AG08395 (cell line): ENCODE measurements around the gene UBR2.
"Not testable (repeated sequence)": the region's sequence is repeated elsewhere in the genome, so short reads cannot be mapped to it uniquely, and the experiment has no call there.

Source experiments
- DNase-seq: peaks from one replicate; pipeline ENCODE4 v3.0.0; 2012; ENCODE audit warnings: mixed read lengths, low spot score

The UBR2 gene

DNA sequence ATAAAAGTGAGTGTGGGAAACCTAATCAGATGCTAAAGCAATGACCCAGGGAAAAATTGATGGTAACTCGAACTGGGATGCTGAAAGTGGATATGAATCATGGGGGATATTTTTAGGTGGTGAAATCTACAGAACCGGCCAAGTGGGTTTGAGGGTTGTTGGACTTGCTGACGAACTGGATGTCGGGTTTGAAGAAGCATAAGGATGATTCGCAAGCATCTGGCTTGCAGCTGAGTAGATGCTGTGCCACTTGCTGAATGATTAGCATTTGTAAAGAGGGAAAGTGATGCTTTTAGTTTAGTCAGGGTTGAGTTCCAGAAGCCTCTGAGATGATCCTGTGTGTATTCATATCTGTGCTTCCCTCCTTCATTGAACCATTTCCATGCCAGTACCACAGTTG is 54.9 kb downstream of the UBR2 start:
- peak; percentile 56 for DNase-seq

DNA sequence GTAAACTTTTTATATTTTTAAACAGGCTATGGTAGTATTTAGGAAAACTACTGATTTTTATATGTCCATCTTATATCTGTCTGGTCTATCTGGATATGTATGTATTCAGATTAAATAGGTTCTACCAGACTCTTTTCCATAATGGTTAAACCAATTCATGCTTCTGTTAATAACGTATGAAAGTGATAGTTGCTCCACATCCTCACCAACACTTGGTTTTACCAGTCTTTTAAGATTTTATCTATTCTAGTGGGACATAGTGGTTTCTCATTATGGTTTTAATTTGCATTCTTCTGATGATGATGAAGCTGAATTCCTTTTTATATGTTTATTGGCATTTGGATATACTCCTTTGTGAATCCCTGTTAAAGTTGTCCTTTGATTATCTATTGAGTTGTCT is 56.1 kb downstream of the UBR2 start:
- DNase-seq, result no peak

DNA sequence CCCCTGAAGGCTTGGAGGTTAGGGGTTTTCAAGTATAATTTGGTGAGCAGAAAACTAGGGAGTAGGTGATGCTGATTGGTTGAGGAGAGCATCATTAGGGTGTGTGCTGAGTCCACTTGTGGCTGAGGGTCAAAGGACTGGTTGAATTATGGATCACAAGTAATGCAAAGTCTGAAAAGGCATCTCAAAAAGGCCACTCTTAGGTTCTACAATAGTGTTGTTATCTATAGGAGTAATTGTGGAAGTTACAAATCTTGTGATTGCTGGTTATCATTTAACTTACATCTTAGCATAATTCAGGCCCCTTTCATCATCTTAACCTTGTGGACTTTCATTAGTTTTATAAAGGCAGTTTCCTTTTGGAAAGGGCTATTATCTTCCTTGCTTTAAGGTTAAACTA is 60.8 kb downstream of the UBR2 start:
- no peak for DNase-seq

DNA sequence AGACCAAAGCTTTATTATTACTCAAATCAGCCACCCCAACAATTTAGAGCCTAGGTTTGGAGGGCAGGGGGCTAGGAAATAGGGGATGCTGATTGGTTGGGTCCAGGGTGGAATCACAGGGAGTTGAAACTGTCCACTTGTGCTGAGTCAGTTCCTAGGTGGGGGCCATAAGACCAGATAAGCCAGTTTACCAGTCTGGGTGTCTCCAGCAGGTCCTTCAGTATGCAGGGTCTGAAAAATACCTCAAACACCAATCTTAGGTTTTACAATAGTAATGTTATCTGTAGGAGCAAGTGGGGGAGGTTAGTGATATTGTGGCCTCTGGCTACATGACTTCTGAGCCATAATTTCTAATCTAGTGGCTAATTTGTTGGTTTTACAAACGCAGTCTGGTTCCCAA is 63.2 kb downstream of the UBR2 start:
- no peak for DNase-seq

DNA sequence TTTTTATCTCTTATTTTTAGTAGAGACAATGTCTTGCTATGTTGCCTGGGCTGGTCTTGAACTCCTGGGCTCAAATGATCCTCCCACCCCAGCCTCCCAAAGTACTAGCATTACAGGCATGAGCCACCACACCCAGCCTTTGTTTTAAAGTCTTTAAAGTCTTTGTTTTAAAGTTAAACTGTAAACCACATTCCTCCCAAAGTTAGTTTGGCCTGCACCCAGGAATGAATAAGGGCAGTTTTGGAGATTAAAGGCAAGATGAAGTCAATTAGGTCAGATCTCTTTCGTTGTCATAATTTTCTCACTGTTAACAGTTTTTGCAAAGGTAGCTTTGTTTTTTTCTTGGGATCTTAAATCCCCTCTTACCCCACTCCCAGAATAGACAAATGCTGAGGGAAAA is 63.8 kb downstream of the UBR2 start:
- no peak for DNase-seq

DNA sequence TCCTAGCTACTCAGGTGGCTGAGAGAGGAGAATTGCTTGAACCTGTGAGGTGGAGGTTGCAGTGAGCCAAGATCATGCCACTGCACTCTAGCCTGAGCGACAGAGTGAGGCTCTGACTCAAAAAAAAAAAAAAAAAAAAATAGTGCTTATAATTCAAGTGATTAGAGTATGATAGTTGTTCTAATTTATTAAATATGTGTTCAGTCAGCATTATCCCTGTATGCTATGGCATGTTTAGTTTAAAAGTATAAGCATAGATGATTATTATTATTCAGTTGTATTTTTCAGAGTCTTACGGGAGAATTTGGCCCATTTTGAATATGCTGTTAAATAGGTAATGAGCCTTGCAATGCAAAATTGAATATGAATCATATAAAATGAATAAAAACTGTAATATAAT is 64.8 kb downstream of the UBR2 start:
- no peak for DNase-seq

DNA sequence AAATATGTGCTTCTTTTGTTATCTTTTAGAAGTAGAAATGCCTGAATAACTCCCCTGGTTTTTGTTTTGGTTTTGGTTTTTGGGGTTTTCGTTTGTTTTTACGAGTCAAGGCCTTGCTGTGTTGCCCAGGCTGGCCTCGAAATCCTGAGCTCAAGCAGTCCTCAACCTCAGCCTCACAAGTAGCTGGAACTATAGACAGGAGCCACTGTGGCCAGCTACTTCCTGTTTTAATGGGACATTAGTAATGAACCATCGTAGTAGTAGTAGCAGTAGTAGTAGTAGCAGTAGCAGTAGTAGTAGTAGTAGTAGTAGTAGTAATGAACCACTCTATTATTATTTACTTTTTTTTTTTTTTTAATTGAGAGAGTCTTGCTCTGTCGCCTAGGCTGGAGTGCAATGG is 66.0 kb downstream of the UBR2 start:
- no peak for DNase-seq

DNA sequence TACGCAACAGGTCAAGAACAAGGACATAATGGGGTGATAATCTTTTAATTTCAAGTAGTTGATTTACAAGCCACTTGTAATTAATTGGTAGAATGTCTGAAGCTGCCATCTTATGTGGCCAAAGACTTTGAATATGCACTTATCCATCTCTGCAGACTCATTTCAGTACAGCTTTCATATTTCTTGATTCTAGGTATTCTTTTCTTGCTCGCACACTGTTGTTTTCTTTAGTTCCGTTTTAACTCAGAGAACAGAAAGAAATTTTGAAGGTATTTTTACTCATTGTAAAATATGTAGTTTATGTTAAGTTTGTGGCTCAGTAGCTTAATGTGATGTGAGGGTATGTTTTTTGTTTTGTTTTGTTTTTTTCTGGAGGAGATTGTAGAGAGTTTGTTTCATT is 73.9 kb downstream of the UBR2 start:
- DNase-seq, result no peak

DNA sequence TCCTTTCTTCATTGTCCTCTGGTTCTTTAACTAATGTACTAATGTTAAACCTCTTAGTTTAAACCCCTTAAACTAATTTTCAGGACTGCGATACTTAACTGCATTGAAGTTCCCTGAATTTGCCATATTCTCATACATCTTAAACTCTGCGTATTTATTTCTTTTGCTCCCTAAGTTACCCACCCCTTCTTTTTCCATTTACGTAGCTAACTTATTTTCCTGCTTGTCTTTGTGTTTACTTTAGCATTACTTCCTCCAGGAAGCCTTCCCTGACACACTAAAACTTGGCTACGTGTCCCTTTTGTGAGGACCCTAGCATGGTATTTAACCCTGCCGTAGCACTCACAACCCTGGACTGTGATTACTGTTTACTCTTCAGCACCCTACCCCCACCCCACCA is 79.0 kb downstream of the UBR2 start:
- DNase-seq, result no peak

DNA sequence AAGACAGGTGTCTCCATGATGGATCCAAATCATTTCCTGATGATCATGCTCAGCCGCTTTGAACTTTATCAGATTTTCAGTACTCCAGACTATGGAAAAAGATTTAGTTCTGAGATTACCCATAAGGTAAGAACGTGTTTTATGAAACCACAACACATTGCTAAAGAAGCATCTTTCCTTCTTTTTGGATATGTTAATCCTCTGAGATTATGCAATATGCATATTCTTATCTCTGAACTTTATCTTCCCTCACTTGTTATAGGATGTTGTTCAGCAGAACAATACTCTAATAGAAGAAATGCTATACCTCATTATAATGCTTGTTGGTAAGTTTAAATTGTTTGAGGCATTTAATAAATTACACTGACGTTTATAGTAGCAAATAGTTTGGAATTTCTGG is 80.4 kb downstream of the UBR2 start:
- no peak for DNase-seq

DNA sequence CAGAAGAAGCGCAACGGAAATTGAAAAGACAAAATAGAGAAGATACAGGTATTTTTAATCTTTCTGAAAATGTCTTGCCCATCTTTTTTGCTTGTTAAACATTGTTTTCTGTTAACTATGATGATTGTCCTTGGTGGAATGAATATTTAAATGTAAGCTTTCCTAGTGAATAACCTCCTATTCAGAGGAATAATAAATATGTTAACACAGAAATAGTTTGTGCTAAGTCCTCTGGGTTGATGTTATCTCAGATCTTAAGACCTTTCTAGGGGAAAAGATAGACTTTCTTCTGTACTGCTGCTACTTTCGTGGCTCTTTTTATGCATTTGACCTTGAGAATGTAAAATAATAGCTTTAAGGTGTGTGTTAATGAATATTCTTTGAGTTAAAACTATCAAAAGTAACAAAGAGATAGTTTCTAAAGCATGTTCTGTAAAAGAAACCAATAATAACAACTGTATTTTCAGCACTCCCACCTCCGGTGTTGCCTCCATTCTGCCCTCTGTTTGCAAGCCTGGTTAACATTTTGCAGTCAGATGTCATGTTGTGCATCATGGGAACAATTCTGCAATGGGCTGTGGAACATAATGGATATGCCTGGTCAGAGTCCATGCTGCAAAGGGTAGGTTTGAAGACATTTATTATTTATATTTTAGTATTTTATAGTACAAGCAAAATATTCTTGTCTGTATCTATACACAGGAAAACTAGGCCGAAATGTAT is 88.4 kb downstream of the UBR2 start:
- DNase-seq, result no peak

DNA sequence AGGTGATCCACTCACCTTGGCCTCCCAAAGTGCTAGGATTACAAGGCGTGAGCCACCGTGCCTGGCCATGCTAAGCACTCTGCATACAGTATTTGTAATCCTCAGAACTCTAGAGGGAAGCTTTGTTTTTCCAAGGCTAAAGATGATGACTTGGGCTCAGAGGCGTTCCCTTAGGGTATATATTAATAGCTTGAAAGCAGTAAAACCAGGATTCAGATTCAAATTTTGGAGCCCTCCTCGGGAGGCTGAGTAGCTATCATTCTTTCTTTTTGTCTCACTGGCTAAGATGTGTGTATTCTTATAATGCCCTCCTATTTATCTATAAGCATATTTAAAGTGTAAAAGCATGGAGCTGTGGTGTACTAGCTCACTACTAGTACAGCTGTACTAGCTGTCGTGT is 90.0 kb downstream of the UBR2 start:
- DNase-seq, result no peak

DNA sequence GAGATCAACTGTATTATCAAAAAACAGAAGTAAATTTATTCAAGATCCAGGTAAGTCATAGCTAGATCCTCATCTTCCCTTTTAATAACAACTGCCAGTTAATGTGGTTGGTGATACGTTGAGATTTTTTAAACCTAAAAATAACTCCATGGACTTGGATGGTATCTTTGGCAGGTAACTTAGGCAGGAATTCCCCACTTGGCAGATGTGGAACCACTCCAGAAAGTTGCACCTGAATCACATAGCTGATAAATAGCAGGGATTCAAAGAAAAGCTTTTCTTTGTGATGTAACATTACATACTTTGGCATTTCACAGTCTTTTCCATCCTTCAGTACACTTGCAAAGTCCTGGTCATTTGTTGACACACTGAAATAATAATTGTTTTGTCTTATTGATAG is 96.0 kb downstream of the UBR2 start:
- no peak for DNase-seq

DNA sequence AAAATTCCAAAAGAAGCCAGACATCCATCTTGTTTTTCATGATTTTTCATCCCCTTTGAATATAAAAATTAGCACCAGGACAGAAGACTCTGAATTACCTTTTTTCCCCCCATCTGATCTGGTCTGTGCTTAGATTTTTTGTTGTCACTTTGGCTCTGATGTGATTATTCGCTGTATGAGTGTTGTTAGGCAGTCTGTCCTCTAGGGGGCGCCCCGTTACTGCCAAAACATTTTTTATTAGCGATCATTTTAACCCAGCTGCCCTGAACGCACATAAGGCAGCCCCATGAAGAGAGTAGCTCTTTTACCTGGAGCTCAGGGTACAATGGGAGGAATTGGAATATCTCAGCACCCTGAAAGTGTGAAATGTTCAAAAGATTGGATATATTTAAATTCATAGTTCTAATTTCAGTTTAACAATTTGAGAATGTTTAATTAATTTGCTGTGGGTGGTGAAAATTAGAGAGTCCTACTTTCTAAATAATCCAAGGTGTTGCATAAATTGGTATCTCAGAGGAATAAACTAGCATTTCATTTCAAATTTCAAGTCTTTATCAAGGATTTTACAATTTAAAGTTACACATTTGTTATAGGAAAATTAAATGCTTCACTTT is 97.8 kb downstream of the UBR2 start:
- peak; percentile 70 for DNase-seq

DNA sequence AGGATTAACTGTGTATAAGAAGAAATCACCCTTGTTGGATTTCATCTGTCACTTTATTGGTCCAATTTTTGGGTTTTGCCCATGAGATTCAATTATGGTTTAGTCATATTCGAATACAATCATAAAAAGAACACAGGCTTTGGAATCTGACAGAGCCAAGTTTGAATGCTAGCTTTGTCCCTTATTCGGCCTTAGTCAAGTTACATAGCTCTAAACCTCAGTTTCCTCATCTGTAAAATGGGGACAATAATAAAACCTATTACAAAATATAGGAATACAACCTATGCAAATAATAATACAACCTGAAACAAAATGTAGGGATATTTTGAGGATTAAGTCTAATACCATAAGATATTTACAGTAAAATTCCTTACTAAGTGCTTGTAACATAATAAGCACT is 100.9 kb downstream of the UBR2 start:
- no peak for DNase-seq

DNA sequence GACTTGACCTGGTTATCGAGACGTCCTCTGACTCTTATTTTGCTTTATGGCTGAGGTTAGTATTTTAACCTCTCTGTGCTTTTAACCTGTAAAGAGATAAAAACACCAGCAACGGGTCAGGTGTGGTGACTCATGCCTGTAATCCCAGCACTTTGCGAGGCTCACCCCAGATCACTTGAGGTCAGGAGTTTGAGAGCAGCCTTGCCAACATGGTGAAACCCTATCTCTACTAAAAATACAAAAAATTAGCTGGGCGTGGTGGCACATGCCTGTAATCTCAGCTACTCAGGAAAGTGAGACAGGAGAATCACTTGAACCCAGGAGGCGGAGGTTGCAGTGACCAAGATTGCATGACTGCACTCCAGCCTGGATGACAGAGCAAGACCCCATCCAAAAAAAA is 110.5 kb downstream of the UBR2 start:
- DNase-seq, result not testable (repeated sequence)

DNA sequence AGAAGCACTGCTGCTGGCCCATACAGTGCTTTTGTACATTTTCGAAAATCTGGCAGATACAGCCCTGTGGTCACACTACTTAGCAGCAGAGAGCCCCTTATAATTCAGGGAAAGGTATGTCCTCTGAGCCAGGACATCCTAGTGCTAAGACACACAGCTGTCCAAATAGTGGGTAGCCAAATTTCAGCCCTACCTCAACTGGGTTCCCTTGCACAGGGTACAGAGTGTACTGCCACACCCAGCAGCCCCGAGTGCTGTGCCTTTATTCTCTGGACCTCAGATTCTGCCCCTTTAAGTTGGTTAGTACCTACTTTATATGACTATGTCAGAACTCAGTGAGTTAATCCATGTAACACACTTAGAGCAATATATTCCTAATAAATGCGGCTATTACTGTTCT is 111.0 kb downstream of the UBR2 start:
- no peak for DNase-seq

DNA sequence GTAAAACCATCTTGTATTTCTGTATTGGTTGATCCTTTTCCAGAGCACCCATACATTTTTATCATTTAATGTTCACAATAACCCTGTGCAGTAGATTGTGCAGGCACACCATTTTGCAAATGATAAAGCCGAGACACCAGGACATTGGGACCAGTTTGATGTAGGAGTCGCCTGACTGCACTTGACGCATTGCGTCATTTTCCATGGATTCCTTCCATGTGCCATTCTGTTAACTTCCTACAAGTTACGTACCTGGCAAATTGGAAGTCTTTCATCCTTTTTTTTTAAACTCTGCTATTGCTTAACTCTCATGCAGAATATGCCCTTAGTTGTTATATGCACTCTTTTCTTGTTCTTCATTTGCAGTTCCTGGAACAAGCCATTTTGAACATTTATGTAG is 115.5 kb downstream of the UBR2 start:
- no peak for DNase-seq

DNA sequence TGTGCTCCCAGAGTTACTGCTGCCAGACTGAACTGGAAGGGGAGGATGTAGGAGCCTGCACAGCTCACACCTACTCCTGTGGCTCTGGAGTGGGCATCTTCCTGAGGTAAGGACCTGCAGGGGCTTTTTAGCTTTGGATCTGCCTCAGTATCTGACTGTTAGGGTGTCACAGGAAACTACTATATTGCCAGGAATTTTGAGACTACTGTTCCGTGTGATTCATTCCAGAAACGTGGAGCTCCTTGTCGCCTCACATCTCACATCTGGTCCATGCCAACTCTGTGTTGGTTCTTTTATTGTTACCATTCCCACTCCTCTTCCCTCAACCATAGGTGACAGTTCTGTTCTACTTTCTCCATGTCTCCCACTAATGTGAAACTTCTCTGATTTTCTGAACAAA is 124.5 kb downstream of the UBR2 start:
- no peak for DNase-seq

DNA sequence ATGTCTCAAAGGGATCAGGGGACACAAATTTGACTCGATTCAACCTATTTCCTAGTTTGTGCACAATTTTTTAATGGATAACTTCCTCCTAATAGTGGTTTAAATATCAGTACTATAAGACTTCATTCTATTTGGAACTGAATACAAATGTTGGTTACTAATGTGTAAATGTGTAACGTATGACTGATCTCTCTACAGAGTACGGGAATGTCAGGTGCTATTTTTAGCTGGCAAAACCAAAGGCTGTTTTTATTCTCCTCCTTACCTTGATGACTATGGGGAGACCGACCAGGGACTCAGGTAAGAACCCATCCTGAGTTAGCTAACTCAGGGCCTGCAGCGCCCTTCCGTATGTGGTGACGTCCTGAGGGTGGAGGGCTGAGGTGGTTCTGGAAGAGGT is 125.5 kb downstream of the UBR2 start:
- no peak for DNase-seq

DNA sequence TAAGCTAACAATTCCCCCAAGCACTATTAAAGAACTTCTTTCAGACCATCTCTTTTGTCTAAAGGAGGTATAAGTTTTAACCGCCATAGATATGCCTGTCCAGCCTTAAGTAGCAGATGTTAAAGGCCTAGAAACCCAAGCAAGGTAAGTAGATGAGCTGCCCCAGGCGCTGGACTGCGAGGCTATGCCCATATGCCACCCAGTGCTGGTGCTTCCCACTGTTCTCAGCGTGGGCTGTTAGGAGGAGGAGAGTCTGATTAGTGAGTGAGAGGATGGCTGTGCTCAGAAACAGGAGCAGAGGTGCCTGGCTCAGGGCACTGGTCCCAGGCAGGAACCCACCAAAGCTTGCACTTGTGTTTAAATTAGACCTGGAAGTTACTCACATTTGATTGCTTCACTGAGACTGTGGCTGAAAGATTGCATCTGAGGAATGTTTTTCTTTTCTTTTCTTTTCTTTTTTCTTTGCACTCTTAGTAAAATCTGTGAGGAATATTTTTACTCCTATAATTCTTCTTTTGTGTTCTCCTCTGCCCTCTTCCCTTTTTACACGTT is 126.4 kb downstream of the UBR2 start:
- no peak for DNase-seq

DNA sequence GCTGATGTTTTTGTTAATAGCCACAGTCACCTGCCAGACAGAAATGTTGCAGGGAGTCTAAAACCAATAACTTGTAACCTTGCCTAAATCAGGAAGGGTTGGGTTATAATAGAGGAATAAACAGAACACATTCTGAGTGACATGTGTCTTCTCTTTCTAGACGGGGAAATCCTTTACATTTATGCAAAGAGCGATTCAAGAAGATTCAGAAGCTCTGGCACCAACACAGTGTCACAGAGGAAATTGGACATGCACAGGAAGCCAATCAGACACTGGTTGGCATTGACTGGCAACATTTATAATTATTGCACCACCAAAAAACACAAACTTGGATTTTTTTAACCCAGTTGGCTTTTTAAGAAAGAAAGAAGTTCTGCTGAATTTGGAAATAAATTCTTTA is 127.0 kb downstream of the UBR2 start:
- DNase-seq, result no peak

DNA sequence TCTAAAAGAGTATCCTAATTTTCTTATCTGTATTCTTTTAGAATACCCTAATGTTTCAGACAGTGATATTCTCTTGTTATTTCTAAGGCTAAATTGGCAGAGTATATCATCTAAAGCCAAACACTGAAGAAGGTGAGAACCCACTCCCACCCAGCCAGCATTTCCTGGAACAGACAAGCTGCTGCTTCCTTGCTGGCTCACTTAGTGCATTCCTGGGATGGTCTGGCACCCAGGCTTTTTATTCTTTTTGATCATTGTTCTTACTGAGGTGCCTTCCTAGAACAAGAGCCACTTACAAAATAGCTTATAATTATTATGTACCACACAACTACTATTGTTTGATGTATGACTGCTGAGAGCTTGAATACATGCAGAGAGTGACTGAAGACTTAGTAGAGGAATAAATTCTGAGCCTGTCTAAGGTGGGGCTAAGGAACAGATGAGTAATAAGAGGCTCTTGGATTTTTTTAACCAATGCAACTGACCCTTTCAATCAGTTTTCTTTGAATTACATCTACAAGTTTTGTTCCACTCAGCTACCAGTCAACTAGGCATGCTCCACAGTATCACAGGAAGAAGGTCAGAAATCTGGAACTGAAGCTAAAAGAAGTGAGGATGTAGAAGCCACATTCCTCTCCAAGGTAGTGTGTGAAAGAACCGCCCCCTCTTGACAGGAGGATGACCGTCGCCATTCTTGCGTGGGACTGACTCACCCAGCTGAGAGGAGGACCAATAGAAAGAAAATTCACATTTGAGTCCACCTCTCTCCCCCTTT is 128.5 kb downstream of the UBR2 start:
- peak; percentile 46 for DNase-seq
